NCI-H1930 (cell line): ENCODE measurements around the gene PODXL.

Source experiments
- DNase-seq, 2 experiments: peaks; one replicate each; lab custom pipeline; 2025; lab: John Stamatoyannopoulos, UW

Gene PODXL

GRCh38 chr7:131556053-131556908 is at the start of gene PODXL:
Gene PODXL, minus strand, starts transcription at chr7:131556628. Its CDS starts 269 bp downstream, at chr7:131556359.
- DNase-seq = peak; percentile 46 to 55

- DNase-seq = no peak
These were observed 49.0 kb upstream of the PODXL start for GRCh38 chr7:131605280-131605878.

GRCh38 chr7:131604841-131605279 is 48.4 kb upstream of the PODXL start:
- DNase-seq = no peak

GRCh38 chr7:131603932-131604331 is 47.5 kb upstream of the PODXL start:
- no peak for DNase-seq

GRCh38 chr7:131602994-131603372 is 46.6 kb upstream of the PODXL start:
- DNase-seq = no peak

- DNase-seq = no peak
These were observed 46.0 kb upstream of the PODXL start for GRCh38 chr7:131602304-131602993.

GRCh38 chr7:131600085-131600881 is 43.9 kb upstream of the PODXL start:
- DNase-seq = no peak

- DNase-seq = no peak
These were observed 40.4 kb upstream of the PODXL start for GRCh38 chr7:131596785-131597184.

GRCh38 chr7:131595699-131596098 is 39.3 kb upstream of the PODXL start:
- DNase-seq = no peak

GRCh38 chr7:131591687-131592319 is 35.4 kb upstream of the PODXL start:
- no peak for DNase-seq

- DNase-seq = no peak
These were observed 31.0 kb upstream of the PODXL start for GRCh38 chr7:131587315-131587923.

- DNase-seq = no peak
These were observed 30.3 kb upstream of the PODXL start for GRCh38 chr7:131586759-131587158.

- no peak for DNase-seq
These were observed 29.8 kb upstream of the PODXL start for GRCh38 chr7:131586259-131586658.

GRCh38 chr7:131583430-131583829 is 27.0 kb upstream of the PODXL start:
- DNase-seq = no peak

- DNase-seq = no peak
These were observed 25.0 kb upstream of the PODXL start for GRCh38 chr7:131581241-131582051.

GRCh38 chr7:131578602-131579001 is 22.2 kb upstream of the PODXL start:
- no peak for DNase-seq

- no peak for DNase-seq
These were observed 18.3 kb upstream of the PODXL start for GRCh38 chr7:131574741-131575140.

- no peak for DNase-seq
These were observed 14.0 kb upstream of the PODXL start for GRCh38 chr7:131570401-131570800.

- no peak for DNase-seq
These were observed 12.5 kb upstream of the PODXL start for GRCh38 chr7:131568970-131569369.

- no peak for DNase-seq
These were observed 12.1 kb upstream of the PODXL start for GRCh38 chr7:131568510-131568909.
